Endothelial cell of coronary artery (primary cell): Measurements from ENCODE around the gene PRMT9. TPM values are rescaled to one million over a fixed set of nuclear protein-coding genes. Genes with fewer than 3 reads are reported as not detected.

ENCODE experiments used
- total RNA-seq: library from RNA; depleted of rRNA; stranded (reverse); fragments of >200 nt; gene quantifications from 2 replicates; pipeline ENCODE4 v1.2.3, GENCODE V29; 2014

The PRMT9 gene
- 8.9 TPM in 2 replicates for total RNA-seq

DNA sequence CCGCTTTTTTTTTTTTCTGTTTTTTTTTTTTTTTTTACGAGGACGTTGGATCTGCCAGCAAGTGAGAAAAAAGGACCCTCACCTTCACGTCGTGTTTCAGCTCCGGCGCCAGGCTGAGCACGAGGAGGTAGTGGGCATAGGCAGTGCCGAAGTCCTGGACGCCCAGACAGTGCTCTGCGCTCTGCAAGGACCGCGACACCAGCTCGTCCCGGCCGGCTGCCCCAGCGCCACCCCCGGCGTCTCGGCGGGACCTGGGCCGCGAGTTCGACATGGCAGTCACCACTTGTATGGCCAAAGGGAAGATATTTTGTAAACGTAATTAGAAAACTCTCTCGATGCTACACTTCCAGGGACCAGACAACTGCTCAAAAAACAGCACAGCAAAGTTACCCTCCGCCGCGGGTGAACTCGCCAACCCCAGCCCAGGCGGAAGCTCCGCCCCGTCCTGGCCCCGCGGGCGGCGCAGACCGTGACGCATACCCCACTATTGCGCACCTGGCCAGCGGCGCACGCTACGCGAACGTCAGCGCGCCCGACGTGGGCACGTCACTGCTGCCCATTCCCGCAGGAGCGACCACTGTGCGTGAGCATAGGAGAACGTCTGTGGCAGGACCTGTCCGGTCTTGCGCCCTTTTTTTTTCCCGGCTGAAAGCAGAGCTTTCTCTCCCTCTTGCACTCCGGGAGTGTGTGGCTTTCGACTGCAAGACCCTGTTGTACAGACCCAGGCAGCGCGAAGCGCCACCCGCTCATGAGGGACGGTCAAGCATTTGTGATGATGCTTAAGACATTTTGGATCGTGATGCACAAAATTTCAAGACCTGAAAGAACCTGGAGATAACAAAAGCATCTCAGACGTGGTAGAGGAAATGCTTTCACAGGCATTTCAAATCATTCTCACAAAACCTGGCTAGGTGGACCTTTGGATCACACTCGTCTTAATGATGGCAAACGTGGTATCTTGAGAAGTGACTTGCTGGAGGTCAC is at the start of gene PRMT9:
Gene PRMT9 (minus strand): TSS at position 447 of the 984 bp plus-strand sequence. CDS start 176 bp downstream, at position 271.

GRCh38 chr4:147731580-147732517 is 47.9 kb upstream of the PRMT9 start, which contains the start of gene ARHGAP10:
Gene ARHGAP10 (plus strand): TSS chr4:147732088. CDS start chr4:147732302, 214 bp downstream.

DNA sequence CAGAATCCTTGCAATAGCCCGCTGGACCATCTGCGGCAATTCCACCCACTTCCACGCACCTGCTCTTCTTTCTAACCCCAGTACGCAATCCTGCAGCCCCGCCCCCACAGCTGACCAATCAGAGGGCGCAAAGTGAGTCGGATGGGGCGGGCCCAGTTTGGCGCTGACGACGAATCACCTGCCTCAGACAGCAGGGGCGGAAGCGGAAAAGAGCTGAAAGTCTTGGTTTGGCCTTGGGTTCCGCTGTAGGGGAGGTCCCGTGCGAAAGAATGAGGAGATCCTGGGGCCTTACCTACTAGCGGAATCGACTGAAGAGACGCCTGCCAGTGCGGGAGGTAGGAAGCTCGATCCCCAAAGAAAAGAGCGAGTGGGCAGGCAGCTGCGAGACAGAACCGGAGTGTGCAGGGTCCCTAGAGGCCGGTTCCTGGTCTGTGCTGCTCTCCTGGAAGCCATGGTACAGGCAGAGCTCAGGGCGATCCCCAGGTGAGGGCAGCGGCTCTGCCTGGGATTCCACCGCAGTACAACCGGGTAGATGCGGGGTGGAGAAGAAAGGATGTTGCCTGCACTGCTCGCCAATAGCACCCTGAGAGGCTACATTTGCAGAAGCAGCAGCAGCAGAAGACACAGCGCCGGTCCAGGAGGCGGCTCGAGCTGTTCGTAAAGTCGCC is 66.7 kb downstream of the PRMT9 start, which contains the start of gene TMEM184C:
Gene TMEM184C (plus strand): TSS at position 225 of the 668 bp plus-strand sequence. CDS start 560 bp downstream, outside the sequence.

Other genes with a start within 250 kb of the PRMT9 start
- gene EDNRA, start 203.1 kb downstream of the PRMT9 start, total RNA-seq: 5.0 TPM in 1 of 2 replicates, not detected in the other
- 29.9 and 38.6 TPM in 2 replicates for gene TMEM184C, start 66.8 kb downstream of the PRMT9 start, total RNA-seq
- 13.9 and 22.8 TPM in 2 replicates for gene ARHGAP10, start 47.9 kb upstream of the PRMT9 start, total RNA-seq